Endothelial cell of umbilical vein (primary cell): ENCODE results near the gene SH3GL1.

Experiments used
- EZH2 ChIP-seq: IDR thresholded peaks from 2 replicates; pipeline ENCODE4 v1.6.1; 2012; ENCODE audit warnings: borderline replicate concordance, low read depth, mild to moderate bottlenecking, moderate library complexity, low read length, inconsistent platforms; ENCODE audit not compliant: severe bottlenecking
- POLR2A ChIP-seq: IDR thresholded peaks from 2 replicates; pipeline ENCODE4 v1.6.1; 2012; ENCODE audit warnings: low read depth, mild to moderate bottlenecking, control low read depth, low read length
- POLR2AphosphoS5 ChIP-seq: IDR thresholded peaks from 2 replicates; pipeline ENCODE4 v1.6.1; 2012; ENCODE audit warnings: low read depth, mild to moderate bottlenecking, control low read depth, low read length, moderate library complexity; ENCODE audit not compliant: insufficient read depth
- TF ChIP-seq, protein P1 (sequence below): IDR thresholded peaks from 2 replicates; pipeline ENCODE4 v1.6.1; 2011; ENCODE audit not compliant: insufficient read depth, insufficient read length
- TF ChIP-seq, protein P2 (sequence below), 2 donors: IDR thresholded peaks; 1 replicate in 1 of 2; 2 replicates in 1 of 2; pipeline ENCODE4 v1.5.1; 2011; ENCODE audit warnings: low read length in 2 of 2, mild to moderate bottlenecking in 2 of 2, moderate library complexity in 2 of 2, control low read depth in 1 of 2, inconsistent platforms in 1 of 2, low read depth in 1 of 2; ENCODE audit not compliant: insufficient read depth in 1 of 2; ENCODE audit errors: extremely low read depth in 1 of 2

DNA sequence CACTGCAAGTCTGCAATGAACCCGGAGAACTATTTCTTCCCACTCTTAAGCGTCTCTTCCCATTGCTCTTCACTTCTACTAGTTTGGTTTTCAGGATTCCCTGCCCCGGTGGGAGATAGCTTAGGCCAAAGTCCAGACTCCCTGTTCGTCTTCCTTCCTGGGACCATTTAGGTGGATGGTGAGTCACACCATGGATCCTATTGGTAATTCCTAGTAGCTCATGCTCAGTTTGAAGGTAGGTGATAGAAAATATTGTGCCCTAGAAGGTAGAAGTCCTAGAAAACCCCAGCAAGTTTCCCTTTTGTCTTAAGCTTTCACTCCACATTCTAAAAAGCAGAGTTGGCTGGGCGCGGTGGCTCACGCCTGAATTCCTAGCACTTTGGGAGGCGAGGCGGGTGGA is 15.9 kb upstream of the SH3GL1 start:
- TF ChIP-seq, protein P1, sequence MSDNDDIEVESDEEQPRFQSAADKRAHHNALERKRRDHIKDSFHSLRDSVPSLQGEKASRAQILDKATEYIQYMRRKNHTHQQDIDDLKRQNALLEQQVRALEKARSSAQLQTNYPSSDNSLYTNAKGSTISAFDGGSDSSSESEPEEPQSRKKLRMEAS = no peak
- TF ChIP-seq, protein P2, sequence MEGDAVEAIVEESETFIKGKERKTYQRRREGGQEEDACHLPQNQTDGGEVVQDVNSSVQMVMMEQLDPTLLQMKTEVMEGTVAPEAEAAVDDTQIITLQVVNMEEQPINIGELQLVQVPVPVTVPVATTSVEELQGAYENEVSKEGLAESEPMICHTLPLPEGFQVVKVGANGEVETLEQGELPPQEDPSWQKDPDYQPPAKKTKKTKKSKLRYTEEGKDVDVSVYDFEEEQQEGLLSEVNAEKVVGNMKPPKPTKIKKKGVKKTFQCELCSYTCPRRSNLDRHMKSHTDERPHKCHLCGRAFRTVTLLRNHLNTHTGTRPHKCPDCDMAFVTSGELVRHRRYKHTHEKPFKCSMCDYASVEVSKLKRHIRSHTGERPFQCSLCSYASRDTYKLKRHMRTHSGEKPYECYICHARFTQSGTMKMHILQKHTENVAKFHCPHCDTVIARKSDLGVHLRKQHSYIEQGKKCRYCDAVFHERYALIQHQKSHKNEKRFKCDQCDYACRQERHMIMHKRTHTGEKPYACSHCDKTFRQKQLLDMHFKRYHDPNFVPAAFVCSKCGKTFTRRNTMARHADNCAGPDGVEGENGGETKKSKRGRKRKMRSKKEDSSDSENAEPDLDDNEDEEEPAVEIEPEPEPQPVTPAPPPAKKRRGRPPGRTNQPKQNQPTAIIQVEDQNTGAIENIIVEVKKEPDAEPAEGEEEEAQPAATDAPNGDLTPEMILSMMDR (IDR thresholded peaks at IDR 0.05; ENCODE audit: extremely low read depth in 1 of 2, insufficient read depth in 1 of 2, low read depth in 1 of 2, low read length in 2 of 2) = no peak
- TF ChIP-seq POLR2A (no peak), POLR2AphosphoS5 (no peak), EZH2 (no peak)
